ENCODE data around the gene CTNND2.

Gene CTNND2

DNA sequence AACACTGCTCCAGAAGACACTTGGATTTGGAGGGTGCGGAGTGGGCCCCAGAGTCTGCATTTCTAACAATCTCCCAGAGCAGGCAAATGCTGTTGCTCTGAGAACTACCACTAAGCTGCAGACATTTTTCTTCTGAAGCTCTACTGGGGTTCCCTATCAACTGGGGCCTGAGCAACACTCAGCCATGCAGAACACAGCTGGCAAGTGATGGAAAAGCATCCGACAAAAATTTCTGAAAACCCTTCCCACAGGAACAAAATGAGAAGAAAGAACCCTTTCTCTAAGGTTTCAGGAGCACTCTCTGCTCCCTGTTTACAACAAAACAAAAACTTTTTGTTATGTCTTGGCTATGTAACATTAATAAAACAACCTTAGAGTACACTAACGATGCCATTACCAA, 516.9 kb downstream of the CTNND2 start:
- no peak overlapping the region for H3K4me3 ChIP-seq (ENCODE audit: low read depth, low read length)
- TF ChIP-seq, protein P1, sequence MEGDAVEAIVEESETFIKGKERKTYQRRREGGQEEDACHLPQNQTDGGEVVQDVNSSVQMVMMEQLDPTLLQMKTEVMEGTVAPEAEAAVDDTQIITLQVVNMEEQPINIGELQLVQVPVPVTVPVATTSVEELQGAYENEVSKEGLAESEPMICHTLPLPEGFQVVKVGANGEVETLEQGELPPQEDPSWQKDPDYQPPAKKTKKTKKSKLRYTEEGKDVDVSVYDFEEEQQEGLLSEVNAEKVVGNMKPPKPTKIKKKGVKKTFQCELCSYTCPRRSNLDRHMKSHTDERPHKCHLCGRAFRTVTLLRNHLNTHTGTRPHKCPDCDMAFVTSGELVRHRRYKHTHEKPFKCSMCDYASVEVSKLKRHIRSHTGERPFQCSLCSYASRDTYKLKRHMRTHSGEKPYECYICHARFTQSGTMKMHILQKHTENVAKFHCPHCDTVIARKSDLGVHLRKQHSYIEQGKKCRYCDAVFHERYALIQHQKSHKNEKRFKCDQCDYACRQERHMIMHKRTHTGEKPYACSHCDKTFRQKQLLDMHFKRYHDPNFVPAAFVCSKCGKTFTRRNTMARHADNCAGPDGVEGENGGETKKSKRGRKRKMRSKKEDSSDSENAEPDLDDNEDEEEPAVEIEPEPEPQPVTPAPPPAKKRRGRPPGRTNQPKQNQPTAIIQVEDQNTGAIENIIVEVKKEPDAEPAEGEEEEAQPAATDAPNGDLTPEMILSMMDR (conservative IDR thresholded peaks at IDR 0.05; ENCODE audit: low read depth, low read length): no peak
- DNase-seq (ENCODE audit: low read depth): no peak

DNA sequence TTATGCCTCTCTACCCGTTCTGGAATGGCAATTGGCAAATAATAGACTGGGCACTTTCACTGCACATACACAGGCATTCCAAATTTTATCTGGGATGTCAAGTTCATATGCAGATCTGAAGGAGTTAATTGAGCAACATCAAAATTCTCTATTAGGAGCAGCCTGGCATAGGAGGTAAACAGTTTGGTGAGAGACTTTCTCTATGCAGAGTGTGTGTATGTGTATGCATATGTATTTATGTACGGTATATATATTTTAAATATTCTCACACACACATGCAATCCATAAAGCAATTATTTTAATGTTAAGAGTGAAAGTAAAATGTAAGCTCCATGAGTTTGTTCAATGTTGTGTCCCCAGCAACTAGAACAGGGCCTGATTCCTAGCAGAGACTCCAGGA, 517.8 kb downstream of the CTNND2 start:
- H3K4me3 ChIP-seq (ENCODE audit: low read depth, low read length): no peak overlapping the region
- TF ChIP-seq, protein P1 (conservative IDR thresholded peaks at IDR 0.05; ENCODE audit: low read depth, low read length): no peak
- no peak for DNase-seq (ENCODE audit: low read depth)

DNA sequence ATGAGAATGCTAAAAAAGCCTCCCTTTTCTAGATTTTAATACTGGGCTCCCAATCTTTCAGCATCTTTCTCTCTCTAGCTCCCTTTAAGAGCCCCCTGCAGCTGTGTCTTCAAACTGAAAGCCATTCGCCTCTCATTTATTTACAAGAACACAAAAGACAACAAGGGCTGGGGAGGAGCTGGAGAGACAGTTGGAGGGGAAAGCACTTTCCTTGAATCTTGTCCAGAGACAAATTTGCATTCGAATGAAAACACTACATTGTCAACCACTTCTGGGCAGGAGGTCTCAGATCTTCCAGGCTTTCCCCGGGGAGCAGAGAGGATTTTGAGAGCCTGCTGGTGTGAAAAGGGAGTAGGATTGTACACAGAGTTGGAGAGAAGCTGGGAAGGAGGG, 518.3 kb downstream of the CTNND2 start:
- TF ChIP-seq, protein P1 (conservative IDR thresholded peaks at IDR 0.05; ENCODE audit: low read depth, low read length): no peak
- no peak overlapping the region for H3K4me3 ChIP-seq (ENCODE audit: low read depth, low read length)
- no peak for DNase-seq (ENCODE audit: low read depth)

DNA sequence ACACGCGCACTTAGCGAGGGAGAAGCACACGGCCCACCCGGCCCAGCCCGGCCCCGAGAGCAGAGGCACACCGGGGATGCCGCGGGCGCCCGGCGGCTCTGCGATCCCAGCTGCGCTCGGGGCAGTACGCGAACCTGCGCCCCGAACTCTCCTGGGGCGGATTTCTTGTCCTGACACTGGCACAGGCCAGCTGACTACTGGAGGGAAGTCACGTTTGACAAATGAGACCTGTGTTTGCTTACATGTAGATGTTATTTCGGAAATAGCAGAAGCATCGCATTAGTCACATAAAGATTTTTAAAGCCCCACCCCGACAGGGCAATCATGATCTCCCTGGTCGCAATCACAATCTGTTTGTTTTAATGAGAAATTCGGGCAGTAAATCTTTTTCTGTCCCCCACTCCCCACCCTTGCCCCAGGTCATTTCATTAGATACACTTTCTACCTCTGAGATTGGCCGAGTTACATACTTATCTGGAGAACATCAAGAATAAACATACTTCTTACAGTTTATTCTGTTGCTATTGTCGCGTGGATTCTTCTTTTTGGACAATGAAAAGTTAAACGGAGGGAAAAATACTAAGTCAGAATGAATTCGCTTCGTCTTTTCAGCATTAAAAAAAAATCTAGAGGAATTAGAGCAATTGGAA, 518.9 kb downstream of the CTNND2 start:
- TF ChIP-seq, protein P1 (conservative IDR thresholded peaks at IDR 0.05; ENCODE audit: low read depth, low read length): no peak
- H3K4me3 ChIP-seq (ENCODE audit: low read depth, low read length): no peak overlapping the region
- no peak for DNase-seq (ENCODE audit: low read depth)

DNA sequence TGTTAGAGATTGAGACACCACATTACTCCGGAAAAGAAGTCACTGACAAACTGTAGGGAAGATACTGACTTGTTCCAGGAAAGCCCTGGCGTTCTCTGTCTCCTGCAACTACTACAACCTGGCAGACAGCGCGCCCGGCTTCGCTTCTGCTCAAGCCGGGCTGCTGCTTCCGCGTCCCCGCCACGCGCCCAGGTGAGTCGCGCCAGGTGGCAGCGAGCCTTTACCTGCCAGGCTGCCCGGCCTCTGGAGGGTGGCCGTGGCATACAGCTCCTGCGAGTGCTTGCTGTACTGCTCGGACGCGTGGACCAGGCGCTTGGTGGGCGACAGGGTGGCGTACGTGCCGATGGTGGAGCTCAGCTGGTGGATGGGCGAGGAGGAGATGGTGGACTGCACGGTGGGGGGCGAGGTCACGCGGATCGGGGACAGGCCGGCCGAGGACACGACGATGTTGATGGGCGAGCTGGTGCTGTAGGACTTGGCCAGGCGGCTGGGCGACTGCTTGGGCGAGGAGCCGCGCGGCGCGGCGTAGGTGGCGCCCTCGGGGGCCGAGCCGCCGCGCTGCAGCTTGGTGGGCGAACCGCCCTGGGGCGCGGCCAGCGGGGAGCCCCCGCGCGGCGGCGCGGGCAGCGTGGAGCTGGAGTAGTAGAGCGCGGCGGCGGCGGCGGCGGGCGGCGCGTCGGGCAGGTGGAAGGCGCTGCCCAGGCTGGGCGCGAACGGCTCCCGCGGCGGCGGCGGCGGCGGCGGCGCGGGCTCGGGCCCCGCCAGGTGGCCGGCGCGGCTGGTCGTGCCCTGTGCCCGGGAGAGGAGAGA, 519.6 kb downstream of the CTNND2 start:
- no peak overlapping the region for H3K4me3 ChIP-seq (ENCODE audit: low read depth, low read length)
- TF ChIP-seq, protein P1 (conservative IDR thresholded peaks at IDR 0.05; ENCODE audit: low read depth, low read length): no peak
- DNase-seq (ENCODE audit: low read depth): no peak

DNA sequence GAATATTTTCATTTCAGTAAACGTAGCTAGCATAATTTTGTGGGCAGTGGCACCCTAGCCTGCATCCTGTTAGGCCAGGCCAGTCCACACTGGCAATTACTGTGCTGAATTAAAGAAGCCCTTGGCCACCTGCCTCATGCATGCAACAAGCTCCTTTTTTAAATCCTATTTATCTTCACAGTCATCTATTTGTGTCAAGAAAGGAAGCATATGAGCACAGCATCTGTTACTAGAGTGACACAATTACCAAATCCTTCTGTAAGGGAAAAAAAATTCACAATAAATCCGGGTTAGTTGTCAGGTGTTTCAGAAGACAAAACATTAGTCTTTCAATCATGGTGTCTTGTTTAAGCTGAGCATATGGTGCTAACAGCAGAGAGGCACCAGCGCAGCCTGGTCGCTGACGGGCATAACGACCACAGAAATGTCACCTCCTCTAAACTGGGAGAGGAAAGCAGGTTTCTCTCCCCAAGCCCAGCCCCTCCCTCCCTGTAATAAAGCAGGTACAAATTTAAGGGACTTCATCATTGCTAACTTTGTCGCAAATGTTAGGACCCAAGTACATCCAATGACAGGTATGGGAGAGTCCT, 520.6 kb downstream of the CTNND2 start:
- H3K4me3 ChIP-seq (ENCODE audit: low read depth, low read length): no peak overlapping the region
- DNase-seq (ENCODE audit: low read depth): no peak
- TF ChIP-seq, protein P1 (conservative IDR thresholded peaks at IDR 0.05; ENCODE audit: low read depth, low read length): no peak
